ENCODE data around the gene UBE2R2.
"Not testable (repeated sequence)": the region's sequence is repeated elsewhere in the genome, so short reads cannot be mapped to it uniquely, and the experiment has no call there.

Gene UBE2R2

GRCh38 chr9:33950371-33950770, 133.4 kb downstream of the UBE2R2 start:
- TF ChIP-seq ZFX (IDR thresholded peaks at IDR 0.05) (no peak), CTCF (conservative IDR thresholded peaks at IDR 0.05) (no peak)

DNA sequence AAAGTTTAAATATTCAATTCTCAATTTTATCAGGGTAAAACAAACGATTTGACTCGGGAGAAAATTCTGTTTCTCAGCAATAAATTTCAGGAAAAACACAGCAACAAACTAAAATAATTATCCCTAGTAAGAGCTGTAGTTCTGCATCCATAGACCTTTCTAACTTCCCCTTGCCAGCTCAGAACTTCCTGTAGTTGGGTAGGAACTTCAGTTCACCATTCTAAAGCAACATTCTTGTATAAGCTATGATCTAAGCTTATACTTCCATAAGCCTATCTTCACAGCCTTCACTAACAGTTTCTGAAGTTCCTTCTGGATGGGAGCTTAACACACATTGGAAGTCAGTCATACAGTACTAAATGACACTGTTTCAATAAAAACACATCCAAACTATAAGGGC, 135.1 kb downstream of the UBE2R2 start:
- no peak overlapping the region for H3K27ac ChIP-seq
- TF ChIP-seq CTCF (conservative IDR thresholded peaks at IDR 0.05) (no peak), ZFX (IDR thresholded peaks at IDR 0.05) (no peak)

More at GRCh38 chr9:33950371-33950770, 133.4 kb downstream of the UBE2R2 start:
- no peak overlapping the region for H3K27ac ChIP-seq

- no peak overlapping the region for H3K27ac ChIP-seq
Measured at GRCh38 chr9:33956544-33956943, 139.6 kb downstream of the UBE2R2 start.

GRCh38 chr9:33959725-33960124, 142.8 kb downstream of the UBE2R2 start:
- no peak overlapping the region for H3K27ac ChIP-seq
- TF ChIP-seq CTCF (conservative IDR thresholded peaks at IDR 0.05) (no peak), ZFX (IDR thresholded peaks at IDR 0.05) (no peak)

More at GRCh38 chr9:33956544-33956943, 139.6 kb downstream of the UBE2R2 start:
- TF ChIP-seq CTCF (conservative IDR thresholded peaks at IDR 0.05) (no peak), ZFX (IDR thresholded peaks at IDR 0.05) (no peak)

DNA sequence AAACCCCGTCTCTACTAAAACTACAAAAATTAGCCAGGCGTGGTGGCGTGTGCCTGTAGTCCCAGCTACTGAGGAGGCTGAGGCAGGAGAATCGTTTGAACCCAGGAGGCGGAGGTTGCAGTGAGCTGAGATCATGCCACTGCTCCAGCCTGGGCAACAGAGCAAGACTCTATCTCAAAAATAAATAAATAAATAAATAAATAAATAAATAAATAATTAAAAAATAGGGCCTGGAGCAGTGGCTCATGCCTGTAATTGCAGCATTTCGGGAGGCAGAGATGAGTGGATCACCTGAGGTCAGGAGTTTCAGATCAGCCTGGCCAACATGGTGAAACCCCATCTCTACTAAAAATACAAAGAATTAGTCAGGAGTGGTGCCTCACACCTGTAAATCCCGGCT, 145.5 kb downstream of the UBE2R2 start:
- H3K27ac ChIP-seq = not testable (repeated sequence)

- no peak overlapping the region for H3K27ac ChIP-seq
- TF ChIP-seq CTCF (conservative IDR thresholded peaks at IDR 0.05) (no peak), ZFX (IDR thresholded peaks at IDR 0.05) (no peak)
Measured at GRCh38 chr9:33964086-33964768, 147.3 kb downstream of the UBE2R2 start.

Data from C4-2B (cell line).